HCT116 (cell line): ENCODE results near the gene FMR1. TPM values are rescaled to one million over a fixed set of nuclear protein-coding genes. Genes with fewer than 3 reads are reported as not detected.

Experiments used
- ATAC-seq: fragments of 200-7000 bp; cut with Tn5 transposase; 2 replicates; pipeline ENCODE4 v1.9.1; 2020; ENCODE audit warnings: mild to moderate bottlenecking, moderate library complexity
- BruUV-seq: library from RNA; stranded (reverse); fragments of 400-500 nt; replicated peaks from 2 replicates; lab custom pipeline; 2021; lab: Mats Ljungman, UMichigan
- CTCF ChIA-PET: fragments of 300-600 bp; sonication (Branson Sonifier 250); formaldehyde crosslinking; loops from one replicate; lab custom pipeline; 2021; ENCODE audit warnings: antibody characterized with exemption; lab: Charles Lee
- POLR2A ChIA-PET: fragments of 300-600, 350-600 bp; sonication (Branson Sonifier 250); formaldehyde crosslinking; loops from one replicate; lab custom pipeline; 2021; ENCODE audit warnings: antibody characterized with exemption; lab: Charles Lee
- RAD21 ChIA-PET, 2 experiments: fragments of 300-600 bp; sonication (Branson Sonifier 250); formaldehyde crosslinking; loops; one replicate each; lab custom pipeline; 2023; ENCODE audit warnings: low total read pairs in 2 of 2; ENCODE audit not compliant: uncharacterized antibody in 2 of 2, unreplicated experiment in 2 of 2, low non-redundant PET in 1 of 2; lab: Charles Lee
- DNase-seq: peaks from one replicate; pipeline ENCODE4 v3.0.0-alpha.2; 2010; ENCODE audit warnings: low read depth, low spot score
- H2AFZ ChIP-seq: fragments of 200-600 bp; shearing (Covaris generic), sonication (generic); 2 replicates; pipeline ENCODE4 v1.6.1; 2017; ENCODE audit warnings: low read depth, mixed run types, mixed read lengths, antibody characterized with exemption, low read length; ENCODE audit not compliant: poor library complexity, severe bottlenecking
- H3K27ac ChIP-seq: 2 replicates; pipeline ENCODE4 v1.5.1; 2012; ENCODE audit warnings: low read depth, low read length
- H3K27me3 ChIP-seq: fragments of 200-600 bp; sonication (generic); 2 replicates; pipeline ENCODE4 v1.6.1; 2016; ENCODE audit warnings: mixed run types, low read length, mixed read lengths; ENCODE audit not compliant: insufficient read depth
- H3K36me3 ChIP-seq, 2 experiments: fragments of 200-500 bp in 1 of 2; fragments of 200-600 bp in 1 of 2; sonication (Bioruptor generic) in 1 of 2; sonication (generic) in 1 of 2; 2 replicates each; pipeline versions ENCODE4 v1.5.1 to v1.6.1; 2014 to 2016; ENCODE audit warnings: low read length in 2 of 2, inconsistent platforms in 1 of 2, mixed read lengths in 1 of 2, mixed run types in 1 of 2; ENCODE audit not compliant: insufficient read depth in 2 of 2, control insufficient read depth in 1 of 2
- H3K4me1 ChIP-seq, 2 experiments: fragments of 200-600 bp in 1 of 2; sonication (generic) in 1 of 2; 2 replicates each; pipeline versions ENCODE4 v1.5.1 to v1.6.1; 2012 to 2017; ENCODE audit warnings: low read length in 2 of 2, inconsistent platforms in 1 of 2, mild to moderate bottlenecking in 1 of 2, mixed read lengths in 1 of 2, mixed run types in 1 of 2, moderate library complexity in 1 of 2; ENCODE audit not compliant: insufficient read depth in 2 of 2, control insufficient read depth in 1 of 2
- H3K4me2 ChIP-seq: fragments of 200-600 bp; sonication (generic); 2 replicates; pipeline ENCODE4 v1.6.1; 2017; ENCODE audit warnings: mixed run types, low read length, mixed read lengths
- H3K4me3 ChIP-seq, 2 experiments: fragments of 200-600 bp in 1 of 2; sonication (generic) in 1 of 2; replicated peaks in 1 of 2; 2 replicates each; pipeline ENCODE4 v1.5.1; 2011 to 2016; ENCODE audit warnings: low read length in 2 of 2, control low read depth in 1 of 2, low read depth in 1 of 2, mild to moderate bottlenecking in 1 of 2, mixed read lengths in 1 of 2, mixed run types in 1 of 2
- H3K79me2 ChIP-seq: fragments of 200-600 bp; sonication (generic); 2 replicates; pipeline ENCODE4 v1.6.1; 2017; ENCODE audit warnings: mild to moderate bottlenecking, mixed run types, low read length, moderate library complexity, mixed read lengths; ENCODE audit not compliant: insufficient read depth
- H3K9ac ChIP-seq: fragments of 200-600 bp; sonication (generic); 2 replicates; pipeline ENCODE4 v1.6.1; 2016; ENCODE audit warnings: low read length, mixed read lengths
- H3K9me2 ChIP-seq: fragments of 200-600 bp; sonication (generic), shearing (Covaris generic); 2 replicates; pipeline ENCODE4 v1.6.1; 2017; ENCODE audit warnings: mixed run types, mild to moderate bottlenecking, moderate library complexity; ENCODE audit not compliant: insufficient read depth
- H3K9me3 ChIP-seq, 2 experiments: fragments of 200-500 bp in 1 of 2; fragments of 200-600 bp in 1 of 2; sonication (Bioruptor generic) in 1 of 2; sonication (generic) in 1 of 2; 2 replicates each; pipeline ENCODE4 v1.6.1; 2014 to 2017; ENCODE audit warnings: low read length in 2 of 2, mixed read lengths in 2 of 2, inconsistent platforms in 1 of 2, low read depth in 1 of 2, mild to moderate bottlenecking in 1 of 2, mixed run types in 1 of 2, moderate library complexity in 1 of 2; ENCODE audit not compliant: control insufficient read depth in 1 of 2, insufficient read depth in 1 of 2
- H4K20me1 ChIP-seq: fragments of 200-600 bp; sonication (generic), shearing (Covaris generic); 2 replicates; pipeline ENCODE4 v1.6.1; 2017; ENCODE audit warnings: mixed run types, mild to moderate bottlenecking, moderate library complexity; ENCODE audit not compliant: insufficient read depth
- EGR1 ChIP-seq: IDR thresholded peaks from 2 replicates; pipeline ENCODE4 v1.6.1; 2012; ENCODE audit warnings: low read depth
- ELF1 ChIP-seq: IDR thresholded peaks from 2 replicates; pipeline ENCODE4 v1.6.1; 2012; ENCODE audit warnings: low read depth, borderline replicate concordance
- FOSL1 ChIP-seq: IDR thresholded peaks from 2 replicates; pipeline ENCODE4 v1.6.1; 2012; ENCODE audit warnings: low read depth
- MAX ChIP-seq: IDR thresholded peaks from 2 replicates; pipeline ENCODE4 v1.6.1; 2012
- ZBTB33 ChIP-seq: IDR thresholded peaks from 2 replicates; pipeline ENCODE4 v1.6.1; 2011; ENCODE audit warnings: mild to moderate bottlenecking, low read length, moderate library complexity; ENCODE audit not compliant: insufficient replicate concordance; ENCODE audit errors: extremely low read depth
- intact Hi-C: fragments of 100-400 bp; cut with micrococcal nuclease; formaldehyde crosslinking; loops from 2 replicates; pipeline ENCODE4 v1.10.0; 2022
- total RNA-seq: library from RNA; stranded (reverse); gene quantifications from one replicate; pipeline ENCODE4 v1.2.1, GENCODE V29; 2021; ENCODE audit not compliant: unreplicated experiment

FMR1 gene
- total RNA-seq, 1 experiment from 2014 or later: 31.1 TPM

- no peaks in the 10 kb centered on the region for H4K20me1 ChIP-seq
- no TSS peak for BruUV-seq
- CTCF ChIA-PET: no interaction called here
Observed at GRCh38 chrX:147917700-147918695, 6.3 kb downstream of the FMR1 start.

More at GRCh38 chrX:147917700-147918695, 6.3 kb downstream of the FMR1 start:
- intact Hi-C loops: no loop called here
- Histone ChIP-seq H3K4me1 (no peaks in the 10 kb centered on the region; a peak in 1 of 4 replicates), H3K27me3 (no peaks in the 10 kb centered on the region), H3K4me2 (no peak overlapping the region), H3K4me3 (no peak overlapping the region), H2AFZ (no peak overlapping the region), H3K9ac (no peak overlapping the region), H3K36me3 (no peaks in the 10 kb centered on the region), H3K9me2 (no peaks in the 10 kb centered on the region), H3K79me2 (peaks cover 80% of the 10 kb centered on the region), H3K9me3 (no peaks in the 10 kb centered on the region), H3K27ac (no peak overlapping the region)
- DNase-seq (no peak), ATAC-seq (no peak)
- TF ChIP-seq ELF1: no peak
- no peak for TF ChIP-seq FOSL1
- TF ChIP-seq EGR1: no peak
- no peak for TF ChIP-seq MAX
- no peak for TF ChIP-seq ZBTB33
- POLR2A ChIA-PET: no interaction called here
- RAD21 ChIA-PET: no interaction called here
